Activated T-helper 1 cell treated with anti-CD3 and anti-CD28 coated beads, Interleukin-12 subunit alpha, Interleukin-12 subunit beta, Interleukin-2, Interleukin-4 antibody, amounts not matched to agents 30 ng/mL and 10 ng/mL and 1 ng/mL, durations not matched to agents 14 hours and 24 hours and 36 hours (primary cell): Measurements from ENCODE around the gene LSM12. TPM values are rescaled to one million over a fixed set of nuclear protein-coding genes. Genes with fewer than 3 reads are reported as not detected.
"Not testable (repeated sequence)": the region's sequence is repeated elsewhere in the genome, so short reads cannot be mapped to it uniquely, and the experiment has no call there.

Experiments
- DNase-seq: peaks from one replicate; pipeline ENCODE4 v3.0.0; 2021; ENCODE audit warnings: low spot score
- H3K27ac Mint-ChIP-seq: one replicate; pipeline ENCODE4 v1.8.0; 2021; ENCODE audit warnings: mild to moderate bottlenecking, mixed read lengths
- H3K27me3 Mint-ChIP-seq: one replicate; pipeline ENCODE4 v1.8.0; 2022; ENCODE audit warnings: mild to moderate bottlenecking, moderate library complexity, mixed read lengths; ENCODE audit not compliant: insufficient read depth
- H3K36me3 Mint-ChIP-seq: one replicate; pipeline ENCODE4 v1.8.0; 2021; ENCODE audit warnings: low read depth, mixed read lengths
- H3K4me1 Mint-ChIP-seq: one replicate; pipeline ENCODE4 v1.8.0; 2021; ENCODE audit warnings: low read depth, mixed read lengths
- H3K4me3 Mint-ChIP-seq: one replicate; pipeline ENCODE4 v1.8.0; 2021; ENCODE audit warnings: mild to moderate bottlenecking, moderate library complexity, mixed read lengths
- H3K9me3 Mint-ChIP-seq: one replicate; pipeline ENCODE4 v1.8.0; 2021; ENCODE audit warnings: mixed read lengths
- intact Hi-C: fragments of 100-400 bp; cut with micrococcal nuclease; formaldehyde crosslinking; loops from one replicate; pipeline ENCODE4 v1.15.1; 2024
- total RNA-seq: library from RNA; stranded (reverse); gene quantifications from 2 replicates; pipeline ENCODE4 v1.2.3, GENCODE V29; 2022

Gene LSM12
- total RNA-seq, 1 donor from 2014 or later, result 95.4 TPM

DNA sequence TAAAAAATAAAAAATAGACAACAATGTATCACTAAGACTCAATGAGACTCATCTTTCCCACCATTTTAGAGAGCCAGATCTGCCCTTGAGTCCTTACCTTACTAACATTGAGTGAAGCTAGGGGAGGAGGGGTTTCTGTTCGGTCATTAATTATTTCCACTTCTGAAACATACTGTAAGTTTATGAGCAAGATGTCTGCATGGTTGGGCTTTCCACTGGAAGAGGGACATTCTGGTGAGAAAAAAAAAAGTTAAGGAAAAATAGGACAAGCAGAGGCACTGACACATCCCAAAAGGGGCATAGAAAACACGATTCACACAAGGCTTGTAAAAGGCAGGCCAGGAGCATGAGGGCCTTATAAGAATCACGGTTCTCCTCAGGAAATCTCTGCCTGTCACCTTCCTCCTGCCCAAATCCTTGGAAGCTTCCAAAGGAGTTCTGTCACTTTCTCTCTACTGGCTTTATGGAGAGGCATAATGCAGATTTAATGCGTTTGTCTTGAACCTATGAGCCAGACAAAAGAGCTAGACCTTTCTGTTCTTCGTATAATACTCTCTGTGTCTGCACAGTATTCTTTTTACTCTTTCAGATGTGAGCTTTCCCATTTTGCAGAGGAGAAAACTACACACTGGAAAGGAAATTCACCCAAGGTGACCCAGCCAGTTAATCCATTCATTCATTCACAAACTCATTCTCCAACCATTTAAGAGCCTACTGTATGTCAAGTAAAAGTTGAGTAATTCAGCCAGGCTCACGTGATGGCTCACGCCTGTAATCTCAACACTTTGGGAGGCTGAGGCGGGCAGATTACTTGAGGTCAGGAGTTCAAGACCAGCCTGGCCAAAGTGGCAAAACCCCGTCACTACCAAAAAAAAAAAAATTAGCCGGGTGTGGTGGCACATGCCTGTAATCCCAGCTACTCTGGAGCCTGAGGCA, 2.5 kb downstream of the LSM12 start:
- Mint-ChIP-seq H3K4me1 (peaks cover 40% of the 10 kb centered on the region), H3K36me3 (peaks cover 38% of the 10 kb centered on the region), H3K27me3 (no peaks in the 10 kb centered on the region), H3K27ac (peak overlapping the region; percentile 13), H3K4me3 (peak overlapping the region; percentile 57), H3K9me3 (no peaks in the 10 kb centered on the region)
- no peak for DNase-seq
- intact Hi-C loops, result loop anchor here (10.0 kb wide), 1 partner anchor 261 kb away; the partner anchor contains the start of gene SLC25A39

DNA sequence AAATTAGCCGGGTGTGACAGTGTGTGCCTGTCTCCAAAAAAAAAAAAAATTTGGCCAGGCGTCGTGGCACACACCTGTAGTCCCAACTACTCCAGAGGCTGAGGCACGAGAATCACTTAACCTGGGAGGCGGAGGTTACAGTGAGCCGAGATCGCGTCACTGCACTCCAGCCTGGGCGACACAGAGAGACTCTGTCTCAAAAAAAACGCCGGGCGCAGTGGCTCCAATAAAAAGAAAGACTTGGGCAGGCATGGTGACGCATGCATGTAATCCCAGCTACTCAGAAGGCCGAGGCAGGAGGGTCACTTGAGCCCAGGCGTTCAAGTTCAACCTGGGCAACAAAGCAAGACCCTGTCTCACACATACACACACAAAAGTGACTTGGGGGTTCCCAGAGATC, 3.6 kb downstream of the LSM12 start:
- H3K9me3 Mint-ChIP-seq, result no peaks in the 10 kb centered on the region
- no peak for DNase-seq
- H3K27ac Mint-ChIP-seq, result no peak overlapping the region
- peaks cover 40% of the 10 kb centered on the region for H3K4me1 Mint-ChIP-seq
- no peaks in the 10 kb centered on the region for H3K27me3 Mint-ChIP-seq
- intact Hi-C loops, result loop anchor here (10.0 kb wide), 1 partner anchor 262 kb away; the partner anchor contains the start of gene SLC25A39
- peaks cover 42% of the 10 kb centered on the region for H3K36me3 Mint-ChIP-seq
- H3K4me3 Mint-ChIP-seq, result no peak overlapping the region

DNA sequence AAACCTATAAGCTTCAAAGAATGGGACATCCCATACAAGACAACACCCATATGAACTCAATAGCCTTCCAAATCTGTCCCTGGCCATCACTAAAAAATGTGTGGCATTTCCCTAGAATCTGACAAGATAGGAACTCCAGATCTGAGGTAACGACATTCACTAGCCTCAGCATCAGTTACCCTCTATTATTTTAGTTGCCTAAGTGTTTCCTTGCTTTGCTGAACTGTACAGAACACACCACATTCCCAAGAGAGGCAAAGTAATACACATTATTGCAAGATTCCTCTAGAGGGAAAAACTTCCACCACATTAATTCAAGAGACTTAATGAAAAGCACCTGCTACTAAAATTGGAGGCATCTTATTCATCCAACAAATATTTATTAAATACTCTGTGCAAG, 5.0 kb downstream of the LSM12 start:
- H3K27me3 Mint-ChIP-seq, result no peaks in the 10 kb centered on the region
- intact Hi-C loops, result loop anchor here (10.0 kb wide), 1 partner anchor 263 kb away; the partner anchor contains the start of gene SLC25A39
- H3K4me1 Mint-ChIP-seq, result peaks cover 40% of the 10 kb centered on the region
- no peak overlapping the region for H3K4me3 Mint-ChIP-seq
- H3K36me3 Mint-ChIP-seq, result peaks cover 42% of the 10 kb centered on the region
- H3K27ac Mint-ChIP-seq, result no peak overlapping the region
- no peak for DNase-seq
- no peaks in the 10 kb centered on the region for H3K9me3 Mint-ChIP-seq

DNA sequence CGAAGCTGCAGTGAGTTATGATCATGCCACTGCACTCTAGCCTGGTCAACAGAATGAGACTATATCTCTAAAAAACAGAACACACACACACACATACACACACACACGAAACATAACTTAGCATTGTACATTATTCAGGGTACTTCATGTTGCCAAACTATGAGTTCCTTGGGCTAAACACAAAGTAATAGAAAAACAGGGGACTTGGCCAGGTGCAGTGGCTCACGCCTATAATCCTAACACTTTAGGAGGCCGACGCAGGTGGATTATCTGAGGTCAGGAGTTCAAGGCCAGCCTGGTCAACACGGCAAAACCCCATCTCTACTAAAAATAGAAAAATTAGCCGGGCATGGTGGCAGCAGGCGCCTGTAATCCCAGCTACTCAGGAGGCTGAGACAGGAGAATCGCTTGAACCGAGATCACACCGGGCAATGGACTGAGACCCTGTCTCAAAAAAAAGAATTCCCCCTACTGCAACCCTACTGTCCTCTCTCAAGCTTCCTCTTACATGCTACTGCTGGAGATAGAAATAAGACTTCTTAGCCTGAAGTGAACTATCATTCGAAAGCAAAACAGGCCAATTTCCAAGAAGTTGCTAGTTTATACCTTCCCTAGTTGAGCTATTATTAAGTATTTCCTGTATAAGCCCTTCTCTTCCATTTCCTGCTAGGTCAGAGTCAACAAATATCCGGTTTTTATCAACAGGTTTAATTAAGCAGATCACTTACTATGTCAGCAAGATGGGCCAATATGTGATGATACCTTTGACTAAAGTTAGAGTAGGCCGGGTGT, 7.2 kb downstream of the LSM12 start:
- Mint-ChIP-seq H3K27ac (peak overlapping the region; percentile 7), H3K36me3 (peaks cover 42% of the 10 kb centered on the region)

GRCh38 chr17:44053125-44053872, 13.2 kb downstream of the LSM12 start:
- Mint-ChIP-seq H3K27ac (peak overlapping the region; percentile 53), H3K4me3 (no peak overlapping the region), H3K9me3 (no peaks in the 10 kb centered on the region), H3K36me3 (peaks cover 27% of the 10 kb centered on the region), H3K27me3 (no peaks in the 10 kb centered on the region), H3K4me1 (peaks cover 19% of the 10 kb centered on the region)
- no peak for DNase-seq
- intact Hi-C loops, result no loop called here

More for the DNA sequence above, 7.2 kb downstream of the LSM12 start:
- H3K4me1 Mint-ChIP-seq, result peaks cover 37% of the 10 kb centered on the region
- no peaks in the 10 kb centered on the region for H3K27me3 Mint-ChIP-seq
- no peak for DNase-seq
- no peak overlapping the region for H3K4me3 Mint-ChIP-seq
- no peaks in the 10 kb centered on the region for H3K9me3 Mint-ChIP-seq
- intact Hi-C loops, result no loop called here

- Mint-ChIP-seq H3K27ac (no peak overlapping the region), H3K4me3 (no peak overlapping the region), H3K9me3 (no peaks in the 10 kb centered on the region), H3K27me3 (no peaks in the 10 kb centered on the region), H3K36me3 (peaks cover 25% of the 10 kb centered on the region), H3K4me1 (peaks cover 18% of the 10 kb centered on the region)
- no peak for DNase-seq
- intact Hi-C loops, result no loop called here
Measured at GRCh38 chr17:44049294-44050060, 17.0 kb downstream of the LSM12 start.

DNA sequence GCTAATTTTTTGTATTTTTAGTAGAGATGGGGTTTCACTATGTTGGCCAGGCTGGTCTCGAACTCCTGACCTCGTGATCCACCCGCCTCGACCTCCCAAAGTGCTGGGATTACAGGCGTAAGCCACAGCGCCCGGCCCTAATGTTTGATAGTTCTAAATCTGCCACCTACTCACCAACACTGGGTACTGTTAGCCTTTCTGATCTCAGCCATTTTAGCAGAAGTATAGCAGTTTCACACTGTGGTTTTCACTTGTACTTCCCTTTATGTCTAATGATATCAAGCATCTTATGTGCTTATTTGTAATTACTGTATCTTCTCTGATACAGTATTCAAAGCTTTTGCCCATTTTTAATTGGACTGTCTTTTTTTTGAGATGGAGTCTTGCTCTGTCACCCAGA, 19.6 kb downstream of the LSM12 start:
- H3K9me3 Mint-ChIP-seq, H3K4me3 Mint-ChIP-seq, intact Hi-C loops, DNase-seq, H3K4me1 Mint-ChIP-seq, H3K27ac Mint-ChIP-seq, H3K27me3 Mint-ChIP-seq: not testable (repeated sequence)
- H3K36me3 Mint-ChIP-seq, result peaks cover 14% of the 10 kb centered on the region

GRCh38 chr17:44045486-44045885, 21.0 kb downstream of the LSM12 start:
- intact Hi-C loops, result no loop called here
- Mint-ChIP-seq H3K9me3 (no peaks in the 10 kb centered on the region), H3K36me3 (peaks cover 15% of the 10 kb centered on the region), H3K4me3 (no peak overlapping the region), H3K4me1 (peaks cover 19% of the 10 kb centered on the region), H3K27ac (no peak overlapping the region), H3K27me3 (no peaks in the 10 kb centered on the region)
- DNase-seq, result no peak

DNA sequence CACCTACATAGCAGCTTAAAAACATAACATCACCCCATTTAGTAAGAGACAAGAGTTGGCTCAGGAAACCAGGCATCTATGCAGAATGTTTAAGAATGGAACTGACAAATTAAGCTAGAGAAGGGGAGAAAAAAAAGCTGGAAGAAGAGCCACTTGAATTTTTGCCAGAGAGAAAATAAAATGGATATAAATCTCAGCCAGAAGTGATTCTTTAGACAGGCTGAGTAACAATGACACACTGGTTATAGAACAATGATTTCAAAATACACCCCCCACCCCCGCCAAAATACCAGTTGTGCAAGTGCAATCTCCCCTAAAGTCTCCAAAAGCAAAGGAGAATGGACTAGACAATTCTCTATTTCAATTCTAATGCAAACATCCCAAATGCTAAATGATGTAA, 22.4 kb downstream of the LSM12 start:
- peaks cover 29% of the 10 kb centered on the region for H3K4me1 Mint-ChIP-seq
- peaks cover 22% of the 10 kb centered on the region for H3K36me3 Mint-ChIP-seq
- H3K27ac Mint-ChIP-seq, result no peak overlapping the region
- H3K9me3 Mint-ChIP-seq, result no peaks in the 10 kb centered on the region
- H3K4me3 Mint-ChIP-seq, result no peak overlapping the region
- intact Hi-C loops, result no loop called here
- DNase-seq, result no peak
- H3K27me3 Mint-ChIP-seq, result no peaks in the 10 kb centered on the region

DNA sequence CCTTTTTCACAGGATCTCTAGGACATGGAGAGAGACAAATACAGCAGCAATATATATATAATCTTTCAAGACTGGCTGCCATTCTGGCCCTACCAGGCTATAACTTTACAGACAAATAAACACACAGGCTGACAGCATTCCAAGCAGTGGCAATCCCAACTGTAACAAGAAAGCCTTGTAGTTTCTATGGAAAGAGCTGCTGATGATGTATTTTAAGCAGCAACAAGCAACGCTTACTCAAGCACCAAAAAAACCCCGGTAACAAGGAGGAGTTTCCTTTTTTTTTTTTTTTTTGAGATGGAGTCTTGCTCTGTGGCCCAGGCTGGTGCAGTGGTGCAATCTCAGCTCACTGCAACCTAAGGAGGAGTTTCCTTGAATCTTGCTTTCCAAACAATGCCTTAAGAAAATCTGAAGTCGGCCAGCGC, 23.2 kb downstream of the LSM12 start:
- Mint-ChIP-seq H3K9me3 (no peaks in the 10 kb centered on the region), H3K4me3 (no peak overlapping the region), H3K4me1 (peaks cover 29% of the 10 kb centered on the region), H3K27ac (no peak overlapping the region), H3K27me3 (no peaks in the 10 kb centered on the region), H3K36me3 (peaks cover 20% of the 10 kb centered on the region)
- intact Hi-C loops, result no loop called here
- no peak for DNase-seq

GRCh38 chr17:44039829-44040635, 26.4 kb downstream of the LSM12 start:
- Mint-ChIP-seq H3K36me3 (peaks cover 26% of the 10 kb centered on the region), H3K27ac (peak overlapping the region; percentile 53), H3K27me3 (no peaks in the 10 kb centered on the region), H3K4me1 (peaks cover 29% of the 10 kb centered on the region), H3K9me3 (no peaks in the 10 kb centered on the region), H3K4me3 (peak overlapping the region; percentile 44)
- intact Hi-C loops, result no loop called here
- no peak for DNase-seq
